HG02798 (cell line): ENCODE results near the gene PNPLA1.
A peak's percentile ranks its signal among the peaks of the same experiment; 100 is the strongest.

Experiments
- ATAC-seq: cut with Tn5 transposase; IDR thresholded peaks from one replicate; pipeline ENCODE4 v1.9.1; 2021; ENCODE audit warnings: mild to moderate bottlenecking; ENCODE audit not compliant: unreplicated experiment, poor library complexity

PNPLA1 gene

DNA sequence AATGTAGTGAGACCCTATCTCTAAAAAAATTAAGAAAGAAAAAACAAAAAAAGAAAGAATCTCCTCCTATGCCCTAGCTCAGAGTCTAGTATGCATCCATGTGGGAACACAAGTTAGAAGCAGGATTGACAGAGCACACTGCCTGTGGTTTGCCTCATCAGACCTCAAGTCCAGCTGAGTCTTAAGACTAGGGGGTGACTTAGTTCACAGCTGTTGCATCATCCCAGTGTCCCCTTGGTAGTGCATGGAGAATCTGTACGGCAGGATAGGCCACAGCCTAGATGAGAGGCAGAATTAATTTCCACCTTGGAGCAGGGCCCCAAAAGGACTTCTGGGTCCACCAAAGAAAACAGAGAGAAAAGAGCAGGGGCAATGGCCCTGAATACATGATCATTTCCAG lies 13.7 kb downstream of the PNPLA1 start:
- ATAC-seq, result no peak

DNA sequence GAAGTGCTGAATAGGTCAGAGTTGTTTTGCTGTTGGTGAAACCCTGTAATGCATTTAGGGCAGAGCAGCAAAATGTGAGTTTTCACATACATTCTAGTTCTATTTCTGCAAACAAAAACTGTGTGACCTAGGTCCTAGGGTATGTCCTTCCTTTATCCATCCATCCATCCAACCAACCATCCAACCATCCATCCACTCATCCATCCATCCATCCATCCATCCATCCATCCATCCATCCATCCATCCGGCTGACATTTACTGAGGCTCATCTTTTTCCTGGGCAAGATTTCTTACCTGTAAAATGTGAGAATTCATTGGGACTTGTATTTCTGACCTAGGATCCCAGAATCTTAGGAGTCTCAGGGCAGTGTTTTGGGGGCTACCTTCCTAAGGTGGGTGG lies 14.5 kb downstream of the PNPLA1 start:
- ATAC-seq, result no peak

DNA sequence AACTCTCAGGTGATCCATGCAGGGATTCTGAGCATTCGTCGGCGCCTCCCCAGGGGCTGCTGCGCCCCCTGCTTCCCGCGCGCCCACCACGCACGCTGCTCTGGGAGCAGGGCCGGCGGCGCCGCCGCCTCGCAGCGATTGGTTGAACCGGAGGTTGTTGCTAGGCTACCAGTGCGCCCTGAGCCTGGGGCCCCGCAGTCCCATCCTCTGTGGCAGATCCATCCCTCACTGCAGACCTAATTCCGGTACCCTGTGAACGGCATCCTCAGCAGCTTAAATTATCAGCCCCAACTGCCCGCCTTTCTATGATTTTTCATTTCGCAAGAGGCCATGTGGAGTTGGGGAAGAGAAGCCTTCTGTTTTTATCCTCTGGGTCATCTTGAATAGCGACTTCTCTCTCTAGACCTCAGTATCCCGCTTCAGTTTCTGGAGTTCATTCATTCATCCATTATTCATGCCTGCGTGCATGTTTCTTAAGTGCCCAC lies 15.4 kb downstream of the PNPLA1 start:
- no peak for ATAC-seq

DNA sequence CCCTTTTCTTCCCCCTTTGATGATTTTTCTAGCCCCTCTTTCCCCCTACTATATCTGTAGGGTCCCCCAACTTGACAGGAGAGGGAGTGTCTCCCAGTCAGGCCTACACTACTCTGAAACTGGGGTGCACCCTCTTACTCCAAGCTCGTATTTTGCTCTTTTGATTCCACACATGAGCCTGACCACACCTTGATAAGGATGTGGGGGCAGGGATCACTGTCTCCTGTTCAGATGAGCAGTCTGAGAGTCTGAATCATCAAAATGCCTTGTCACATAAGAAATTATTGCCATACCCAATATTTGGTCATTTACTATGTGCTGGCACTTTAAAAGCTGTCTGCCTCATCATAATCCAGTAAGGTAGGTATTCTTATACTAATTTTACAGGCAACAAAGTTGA lies 15.9 kb downstream of the PNPLA1 start:
- ATAC-seq, result no peak

DNA sequence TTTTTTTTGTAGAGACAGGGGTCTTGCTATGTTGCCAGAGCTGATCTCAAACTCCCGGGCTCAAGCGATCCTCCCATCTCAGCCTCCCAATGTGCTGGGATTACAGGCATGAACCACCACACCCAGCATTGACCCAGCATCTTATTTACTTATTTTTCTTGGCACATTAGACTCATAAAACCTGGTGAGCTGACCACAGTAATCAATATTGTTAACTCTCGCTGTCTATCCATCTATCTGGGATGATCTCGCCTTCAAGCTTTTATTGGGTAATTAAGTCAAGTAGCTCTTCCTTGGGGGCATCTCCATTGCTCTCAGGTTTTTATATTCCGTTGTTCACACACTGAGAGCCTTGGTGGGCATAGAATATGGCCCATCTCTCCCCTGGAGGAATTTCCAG lies 17.0 kb downstream of the PNPLA1 start:
- no peak for ATAC-seq

DNA sequence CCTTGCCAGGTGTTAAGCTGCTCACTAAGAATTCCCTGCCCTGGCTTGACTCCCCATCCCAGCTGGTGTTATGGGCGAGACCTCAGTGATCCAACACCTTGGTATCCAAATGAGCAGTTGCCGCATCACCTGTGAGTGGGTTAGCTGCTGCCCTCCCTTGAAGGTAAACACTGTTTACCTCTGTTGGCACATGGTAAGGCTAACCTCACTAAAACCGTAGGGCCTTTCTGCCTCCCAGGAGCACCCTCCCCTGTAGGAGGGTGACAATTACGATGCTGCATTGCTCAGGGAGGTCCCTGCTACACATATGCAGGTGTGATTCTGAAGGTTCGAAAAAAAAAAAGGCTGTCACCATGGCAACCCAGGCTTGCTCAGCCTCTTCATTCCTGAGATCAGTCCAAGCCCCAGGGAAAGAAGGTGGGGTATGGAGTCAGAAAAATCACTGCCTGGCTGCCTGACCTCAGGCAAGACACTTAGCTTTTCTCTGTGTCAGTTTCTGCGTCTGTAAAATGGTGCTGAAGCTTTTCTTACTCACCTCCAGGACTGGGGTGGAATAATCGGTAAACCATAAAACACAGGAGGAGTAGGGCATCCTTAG lies 19.5 kb downstream of the PNPLA1 start:
- ATAC-seq, result no peak

DNA sequence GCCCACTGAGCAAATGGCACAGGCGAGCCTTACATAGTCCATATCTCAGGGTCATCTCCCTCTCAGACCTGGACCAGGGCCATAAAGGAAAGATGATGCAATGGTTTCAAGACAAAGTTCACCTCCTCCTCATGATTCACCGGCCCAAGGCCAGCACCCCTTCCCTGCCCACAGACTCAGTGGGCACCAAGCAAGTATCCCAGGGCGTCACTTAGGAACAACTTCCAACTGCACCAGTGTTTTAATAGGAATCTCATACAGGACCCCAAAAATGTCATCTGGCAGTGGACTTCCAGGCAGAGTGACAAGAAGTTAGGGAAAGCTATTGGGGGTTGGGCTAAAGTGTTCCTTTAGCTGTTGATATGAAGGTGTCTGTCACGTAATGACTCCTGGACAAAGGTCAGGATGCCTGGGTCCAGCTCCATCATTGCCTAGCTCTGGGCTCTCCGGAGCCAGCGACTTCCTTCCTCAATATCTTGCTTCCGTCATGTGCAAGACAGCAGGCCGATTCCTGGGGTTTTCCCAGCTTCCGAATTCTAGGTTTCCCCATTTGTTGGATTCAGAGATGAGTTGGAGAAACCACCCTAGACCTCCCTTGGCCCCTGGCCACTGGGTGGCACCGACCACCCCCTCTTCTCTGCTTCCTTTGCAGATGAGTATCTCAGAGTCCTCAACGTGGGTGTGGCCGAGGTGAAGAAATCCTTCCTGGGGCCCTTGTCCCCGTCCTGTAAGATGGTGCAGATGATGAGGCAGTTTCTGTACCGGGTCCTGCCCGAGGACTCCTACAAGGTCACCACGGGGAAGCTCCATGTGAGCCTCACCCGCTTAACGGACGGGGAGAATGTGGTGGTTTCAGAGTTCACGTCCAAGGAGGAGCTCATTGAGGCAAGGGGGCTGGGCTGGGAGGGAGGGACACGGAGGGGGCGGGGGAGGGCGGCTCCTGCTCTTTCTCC lies 21.1 kb downstream of the PNPLA1 start:
- no peak for ATAC-seq

DNA sequence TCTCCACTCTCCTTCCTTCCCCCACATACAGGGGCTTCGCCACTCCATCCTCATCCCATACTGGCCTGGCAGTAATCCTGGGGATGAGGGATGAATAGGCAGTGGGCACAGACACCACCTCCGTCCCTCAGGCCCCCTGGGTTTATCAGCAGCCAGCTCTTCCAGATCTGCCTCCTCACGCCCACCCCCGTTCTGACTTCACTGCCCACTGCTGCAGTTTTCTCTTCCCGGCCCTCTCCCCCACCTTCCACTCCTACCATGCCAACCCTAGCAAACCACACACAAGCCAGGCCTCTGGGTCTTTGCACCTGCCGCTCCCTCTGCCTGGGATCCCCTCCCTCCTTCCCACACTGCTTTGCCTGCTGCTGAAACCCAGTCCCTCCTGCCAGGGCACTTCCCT lies 22.3 kb downstream of the PNPLA1 start:
- no peak for ATAC-seq

DNA sequence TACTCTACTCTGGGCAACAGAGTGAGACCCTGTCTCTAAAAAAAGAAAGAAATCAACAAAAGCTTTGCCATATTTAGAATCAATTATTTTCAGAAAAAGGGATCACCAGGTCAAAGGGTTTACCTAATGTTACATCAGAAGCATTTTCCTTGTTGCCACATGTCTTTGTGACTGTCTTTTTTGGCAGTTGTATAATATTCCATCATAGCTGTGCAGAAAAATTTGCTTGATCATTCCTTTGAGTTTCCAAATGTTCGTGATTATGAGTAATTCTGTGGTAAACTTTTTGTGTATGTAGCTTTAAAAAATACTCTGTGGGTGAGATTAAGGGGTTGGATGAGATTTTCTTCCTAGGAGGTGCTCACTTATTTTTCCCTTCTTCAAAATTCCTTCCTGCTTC lies 26.4 kb downstream of the PNPLA1 start:
- no peak for ATAC-seq

DNA sequence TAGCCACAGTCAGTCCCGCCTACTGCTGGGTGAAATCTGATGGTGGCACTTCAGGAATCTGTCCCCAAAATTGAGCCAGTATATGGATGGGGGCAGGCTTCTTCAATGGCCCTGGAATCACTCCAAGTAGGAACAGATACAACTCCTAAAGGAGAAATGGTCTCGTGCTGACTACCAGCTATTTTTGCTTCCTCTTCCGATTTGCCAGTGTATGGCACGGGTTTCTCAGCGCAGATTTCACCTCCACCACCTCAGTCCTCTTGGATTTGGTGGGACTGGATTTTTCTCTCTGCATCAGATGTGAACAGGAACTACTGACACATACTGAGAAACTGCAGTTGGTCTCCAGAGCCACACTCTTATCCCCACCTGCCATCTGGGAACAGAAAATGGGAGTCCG lies 27.2 kb downstream of the PNPLA1 start:
- ATAC-seq, result no peak

DNA sequence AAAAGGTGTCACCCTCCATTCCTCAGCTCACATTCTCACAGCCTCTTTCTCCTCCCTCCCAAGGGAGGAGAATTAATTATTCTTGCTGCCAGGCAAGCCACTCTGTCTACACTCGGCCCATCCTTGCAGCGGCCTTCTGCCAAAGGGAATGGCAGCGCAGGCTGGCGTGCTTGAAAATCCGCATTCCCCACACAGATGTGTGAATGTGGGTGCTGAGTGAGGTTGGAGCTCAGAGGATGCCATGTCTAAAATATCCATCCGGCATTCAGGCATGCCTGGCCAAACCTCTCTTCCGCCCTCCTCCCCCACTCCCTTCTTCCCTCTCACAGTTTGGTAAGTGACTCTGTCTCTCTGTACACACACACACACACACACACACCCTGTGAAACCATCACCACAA lies 27.7 kb downstream of the PNPLA1 start:
- no peak for ATAC-seq

DNA sequence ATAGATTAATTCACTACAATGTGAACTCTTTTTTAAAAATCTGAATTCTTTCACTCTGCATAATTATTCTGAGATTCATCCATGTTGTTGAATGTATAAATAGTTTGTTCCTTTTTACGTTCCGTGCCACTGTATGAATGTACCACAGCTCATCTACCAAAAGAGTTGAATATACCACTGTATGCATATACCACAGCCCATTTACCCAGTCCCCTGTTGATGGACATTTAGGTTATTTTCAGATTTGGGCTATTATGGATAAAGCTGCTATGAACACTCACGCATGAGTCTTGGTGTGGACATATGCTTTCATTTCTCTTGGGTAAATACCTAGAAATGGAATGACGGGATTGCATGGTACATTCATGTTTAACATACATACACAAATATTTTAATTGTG lies 28.2 kb downstream of the PNPLA1 start:
- ATAC-seq, result no peak

DNA sequence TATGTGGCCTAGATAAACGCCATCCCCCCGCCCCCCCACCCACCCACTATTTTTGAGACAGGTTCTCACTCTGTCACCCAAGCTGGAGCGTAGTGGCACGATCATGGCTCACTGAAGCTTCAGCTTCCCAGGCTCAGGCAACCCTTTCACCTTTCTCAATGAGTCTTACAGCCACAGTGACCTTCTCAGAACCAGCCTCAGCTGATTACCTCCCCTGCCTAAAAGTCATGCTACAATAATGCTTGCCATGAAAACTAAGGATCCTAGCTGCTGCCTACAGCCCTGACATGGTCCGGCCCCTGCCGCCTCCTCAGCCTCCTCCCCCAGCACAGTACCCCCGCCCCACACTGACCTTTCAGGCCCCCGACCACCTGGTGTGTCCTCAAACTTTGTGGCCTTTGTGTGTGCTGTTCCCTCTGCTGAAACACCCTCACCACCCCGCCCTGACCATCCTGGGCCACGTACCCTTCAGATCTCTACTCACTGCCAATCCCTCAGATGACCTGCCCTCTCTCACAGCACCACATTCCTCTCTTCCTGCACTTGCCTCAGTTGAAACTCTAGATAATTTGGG lies 31.3 kb downstream of the PNPLA1 start:
- ATAC-seq, result no peak

DNA sequence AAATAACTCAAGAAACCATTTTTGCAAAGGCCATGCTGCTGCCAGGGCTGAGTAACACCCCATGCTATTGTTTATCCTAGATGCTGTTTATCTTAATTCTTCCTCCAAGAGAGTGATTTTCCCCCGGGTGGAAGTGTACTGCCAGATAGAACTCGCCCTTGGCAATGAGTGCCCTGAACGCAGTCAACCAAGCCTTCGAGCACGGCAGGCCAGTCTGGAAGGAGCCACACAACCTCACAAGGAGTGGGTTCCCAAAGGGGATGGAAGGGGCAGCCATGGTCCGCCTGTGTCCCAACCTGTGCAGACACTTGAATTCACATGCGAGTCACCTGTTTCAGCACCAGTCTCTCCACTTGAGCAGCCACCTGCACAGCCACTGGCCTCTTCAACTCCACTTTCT lies 31.9 kb downstream of the PNPLA1 start:
- no peak for ATAC-seq

DNA sequence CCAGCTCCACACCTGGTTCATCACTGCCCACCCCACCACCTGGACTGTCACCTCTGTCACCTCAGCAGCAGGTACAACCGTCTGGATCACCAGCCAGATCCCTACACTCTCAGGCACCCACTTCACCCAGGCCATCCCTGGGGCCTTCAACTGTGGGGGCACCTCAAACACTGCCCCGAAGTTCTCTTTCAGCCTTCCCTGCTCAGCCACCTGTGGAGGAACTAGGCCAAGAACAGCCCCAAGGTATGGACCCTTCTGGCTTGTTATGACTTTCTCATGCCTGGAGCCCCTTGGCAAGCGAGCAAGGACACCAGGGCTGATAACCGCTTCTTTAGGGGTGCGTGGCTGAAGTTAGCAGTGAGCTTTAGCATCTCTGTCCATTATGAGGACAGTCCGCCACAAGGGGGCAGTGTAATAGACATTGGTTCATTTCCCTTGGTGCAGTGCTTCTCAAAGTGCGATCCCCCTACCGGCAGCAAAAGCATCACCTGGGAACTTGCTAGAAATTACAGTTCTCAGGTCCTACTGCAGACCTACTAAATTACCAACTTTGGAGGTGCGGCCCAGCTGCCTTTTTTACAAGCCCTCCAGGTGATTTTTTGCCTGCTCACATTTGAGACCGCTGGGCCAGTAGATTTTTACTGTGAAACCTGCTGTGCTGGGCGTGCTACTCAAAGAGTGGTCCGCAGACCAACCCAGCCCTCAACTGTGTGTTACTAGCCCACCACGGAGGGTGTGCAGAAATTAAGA lies 32.5 kb downstream of the PNPLA1 start:
- ATAC-seq, result peak; percentile 82

DNA sequence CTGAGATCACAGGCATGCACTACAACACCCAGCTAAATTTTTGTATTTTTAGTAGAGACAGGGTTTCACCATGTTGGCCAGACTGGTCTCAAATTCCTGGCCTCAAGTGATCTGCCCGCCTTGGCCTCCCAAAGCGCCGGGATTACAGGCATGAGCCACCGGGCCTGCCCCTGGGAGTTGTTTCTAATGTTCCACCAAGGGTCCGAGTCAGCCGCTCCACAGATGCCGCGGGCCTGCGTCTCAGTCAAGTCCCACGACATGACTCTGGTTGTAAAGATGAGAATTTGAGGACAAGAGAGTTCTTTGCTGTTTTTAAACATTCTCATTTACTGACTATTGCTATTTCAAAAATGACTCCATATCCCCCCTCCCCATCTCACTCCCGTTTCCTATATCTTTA lies 36.0 kb downstream of the PNPLA1 start:
- no peak for ATAC-seq

DNA sequence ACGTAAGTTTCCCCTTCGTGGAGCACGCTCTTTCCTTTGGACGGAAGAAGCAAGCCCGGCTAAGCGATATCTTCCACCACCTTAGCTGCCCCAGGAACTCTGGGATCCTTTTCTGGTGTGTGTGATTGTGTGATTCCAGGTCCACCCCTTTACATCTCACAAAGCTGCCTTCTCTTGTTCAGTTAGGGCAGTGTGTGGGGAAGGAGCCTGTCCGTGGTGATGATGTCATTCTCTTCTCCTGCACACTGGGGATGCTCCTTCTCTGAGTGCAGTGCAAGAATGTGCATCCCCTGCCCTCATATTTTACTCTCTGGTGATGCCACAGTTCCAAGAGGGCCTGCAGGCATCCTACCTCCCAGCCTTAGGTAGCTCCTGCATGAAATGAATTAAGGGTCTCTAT lies 36.5 kb downstream of the PNPLA1 start:
- ATAC-seq, result no peak

DNA sequence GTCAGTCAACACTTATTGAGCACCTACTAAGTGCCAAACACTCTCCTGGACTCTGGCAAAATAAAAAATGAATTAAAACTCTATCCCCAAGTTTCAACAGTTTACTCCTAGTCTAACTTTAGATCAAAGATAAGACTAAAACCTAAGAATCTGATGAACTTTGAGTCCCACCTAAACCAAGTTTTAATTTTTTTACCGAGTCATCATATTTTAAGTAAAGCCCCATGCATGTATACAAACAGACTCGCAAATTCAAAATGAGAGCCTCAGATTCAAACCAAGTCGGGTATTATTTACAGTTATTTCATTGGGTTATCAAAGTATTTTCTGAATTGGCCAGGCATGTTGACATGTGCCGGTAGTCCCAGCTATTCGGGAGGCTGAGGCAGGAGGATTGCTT lies 38.7 kb downstream of the PNPLA1 start:
- ATAC-seq, result no peak

DNA sequence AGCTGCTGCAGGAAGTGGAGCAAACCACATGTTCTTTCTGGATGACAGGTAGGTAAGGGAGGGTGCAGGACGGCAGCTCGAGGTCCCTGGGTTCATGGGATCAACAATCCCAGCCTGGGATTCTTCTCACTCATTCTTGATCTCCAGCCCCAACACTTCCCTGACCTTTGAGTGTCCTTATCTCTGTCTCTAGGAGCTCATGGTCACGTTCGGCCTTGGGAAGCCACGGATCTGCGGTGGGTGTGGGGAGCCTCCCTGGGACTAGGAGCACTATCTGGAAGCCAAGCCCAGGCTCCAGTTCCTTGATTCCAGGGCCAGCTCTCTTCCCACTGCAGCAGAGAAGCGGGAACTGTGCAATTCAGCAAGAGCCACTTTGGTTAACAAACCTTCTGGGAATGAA lies 39.3 kb downstream of the PNPLA1 start:
- ATAC-seq, result no peak

DNA sequence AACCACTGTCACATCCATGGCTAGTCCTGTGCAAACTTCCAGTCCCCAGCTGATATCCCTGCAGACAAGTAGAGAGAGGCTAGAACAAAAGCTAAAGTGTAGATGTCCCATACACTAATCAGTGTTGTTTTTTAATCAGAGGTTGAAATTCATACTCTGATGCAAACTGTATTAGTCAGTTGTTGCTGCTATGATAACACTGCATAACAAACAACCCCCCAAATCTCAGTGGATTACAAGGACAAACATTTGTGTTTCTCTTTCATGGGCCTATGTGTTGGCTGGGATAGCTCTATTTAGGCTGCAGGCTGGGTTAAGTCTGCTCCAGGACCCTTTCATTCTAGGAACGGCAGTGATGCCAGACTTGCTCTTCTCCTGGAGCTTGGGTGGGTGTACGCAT lies 40.0 kb downstream of the PNPLA1 start:
- ATAC-seq, result no peak
